ENCODE data around the gene MIAT.
A peak's percentile ranks its signal among the peaks of the same experiment; 100 is the strongest.
"Not testable (repeated sequence)": the region's sequence is repeated elsewhere in the genome, so short reads cannot be mapped to it uniquely, and the experiment has no call there.

MIAT gene

DNA sequence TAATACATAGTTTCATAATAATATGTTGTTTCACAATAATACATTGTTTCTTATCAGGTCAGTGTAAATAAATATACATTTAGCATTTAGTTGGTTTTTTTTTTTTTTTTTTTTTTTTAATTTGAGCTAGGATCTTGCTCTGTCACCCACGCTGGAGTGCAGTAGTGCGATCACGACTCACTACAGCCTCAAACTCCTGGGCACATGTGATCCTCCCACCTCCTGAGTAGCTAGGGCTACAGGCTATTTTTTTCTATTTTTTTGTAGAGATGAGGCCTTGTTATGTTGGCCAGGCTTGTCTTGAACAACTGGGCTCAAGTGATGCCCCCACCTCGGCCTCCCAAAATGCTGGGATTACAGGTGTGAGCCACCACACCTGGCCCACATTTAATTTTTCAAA lies 43.5 kb downstream of the MIAT start:
- DNase-seq, result no peak

DNA sequence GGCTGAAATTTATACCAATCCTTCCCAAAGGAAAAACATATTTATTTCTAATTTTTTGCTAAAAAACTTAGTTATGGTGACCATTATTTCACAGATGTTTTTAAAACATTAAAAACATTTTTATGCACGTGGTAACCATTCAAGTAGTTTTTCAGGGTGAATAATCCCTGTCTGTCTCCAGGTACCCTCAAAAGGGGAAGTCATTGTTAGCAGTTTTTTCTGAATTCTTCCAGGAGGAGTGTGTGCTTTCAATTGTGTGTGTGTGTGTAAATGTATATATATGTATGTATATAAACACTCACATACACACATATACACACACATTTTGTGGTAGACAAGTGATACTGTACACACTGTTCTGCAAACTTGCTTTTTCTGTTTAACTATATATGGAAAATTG lies 43.9 kb downstream of the MIAT start:
- DNase-seq, result no peak

DNA sequence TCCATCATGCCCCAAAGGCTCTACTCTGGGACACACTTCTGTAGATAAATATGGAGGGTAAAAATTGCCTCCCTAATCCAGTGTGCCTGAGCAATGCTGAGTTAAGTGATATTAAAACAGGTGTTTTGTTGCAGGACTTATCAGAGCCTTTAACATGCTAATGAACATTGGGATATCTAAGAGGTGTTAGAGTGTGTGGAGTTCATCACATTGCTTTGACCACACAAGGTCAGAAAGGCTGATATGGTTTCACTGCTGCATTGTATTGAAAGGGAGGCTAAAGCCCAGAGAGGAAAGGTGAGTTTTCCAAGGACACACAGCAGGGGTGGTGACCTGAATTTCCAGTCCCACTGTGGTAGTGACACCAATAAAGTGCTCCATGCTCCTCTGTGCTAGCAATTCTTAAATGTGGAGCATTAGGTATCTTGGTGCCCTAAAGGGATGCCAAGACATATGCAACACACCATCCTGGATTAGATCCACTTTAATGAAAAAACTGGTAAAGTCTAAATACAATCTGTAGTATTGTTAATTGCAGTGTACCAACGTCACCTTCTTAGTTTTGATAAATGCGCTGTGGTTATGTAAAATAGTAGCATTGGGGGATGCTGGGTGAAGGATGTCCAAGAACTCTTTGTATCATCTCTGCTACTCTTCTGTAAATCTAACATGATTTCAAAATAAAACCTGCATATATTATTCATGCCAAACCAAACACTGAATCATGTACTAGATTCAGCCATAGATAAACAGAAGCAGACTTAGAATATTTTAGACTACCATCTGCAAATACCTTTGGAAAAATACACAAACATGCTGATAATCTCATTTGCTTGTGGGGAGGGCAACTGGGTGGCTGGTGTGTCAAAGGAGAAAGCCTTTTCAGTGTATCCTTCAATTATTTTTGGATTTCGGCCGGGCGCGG lies 45.8 kb downstream of the MIAT start:
- peak; percentile 44 for DNase-seq

DNA sequence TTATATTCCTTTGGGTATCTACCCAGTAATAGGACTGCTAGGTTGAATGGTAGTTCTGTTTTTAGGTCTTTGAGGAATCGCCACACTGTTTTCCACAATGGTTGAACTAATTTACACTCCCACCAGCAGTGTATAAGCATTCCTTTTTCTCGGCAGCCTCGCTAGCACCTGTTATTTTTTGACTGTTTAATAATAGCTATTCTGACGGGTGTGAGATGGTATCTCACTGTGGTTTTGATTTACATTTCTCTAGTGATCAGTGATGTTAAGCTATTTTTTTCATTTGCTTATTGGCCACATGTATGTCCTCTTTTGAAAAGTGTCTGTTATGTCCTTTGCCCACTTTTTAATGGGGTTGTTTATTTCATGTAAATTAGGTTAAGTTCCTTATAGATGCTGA lies 48.0 kb downstream of the MIAT start:
- not testable (repeated sequence) for DNase-seq

DNA sequence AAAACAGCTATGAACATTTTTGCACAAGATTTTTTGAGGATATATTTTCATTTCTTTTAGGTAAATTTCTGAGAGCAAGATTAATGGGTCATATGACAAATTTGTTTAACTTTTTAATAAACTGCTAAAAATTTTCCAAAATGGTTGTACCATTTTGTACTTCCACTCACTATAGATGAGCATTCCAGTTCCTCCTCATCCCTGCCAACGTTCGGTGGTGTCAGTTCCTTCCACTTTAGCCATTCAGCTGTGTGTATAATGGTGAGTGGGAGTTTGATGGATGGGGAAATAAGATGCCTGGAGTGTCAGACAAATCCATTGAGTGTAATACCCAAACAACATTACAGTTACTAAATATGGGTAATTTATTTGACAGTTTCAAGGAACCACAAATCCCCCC lies 49.7 kb downstream of the MIAT start:
- no peak for DNase-seq

DNA sequence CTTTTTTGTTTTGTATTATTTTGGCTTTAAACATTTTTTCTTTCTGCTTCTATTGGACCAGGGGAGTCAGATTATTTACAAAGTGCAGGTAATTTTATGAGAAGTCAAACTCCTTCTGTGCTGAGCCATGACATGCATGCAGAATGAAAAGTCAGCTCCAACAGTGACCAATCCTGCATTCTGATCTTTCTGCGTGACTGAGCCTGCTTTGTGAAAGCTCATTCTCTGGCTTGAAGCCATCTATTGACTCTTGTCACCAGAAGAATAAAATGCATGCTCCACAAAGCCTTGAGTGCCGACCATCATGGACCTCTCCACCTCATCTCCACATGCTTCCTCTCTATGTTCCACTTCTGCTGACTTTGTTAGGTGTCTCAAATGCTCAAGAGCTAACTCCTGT lies 50.2 kb downstream of the MIAT start:
- DNase-seq, result no peak

DNA sequence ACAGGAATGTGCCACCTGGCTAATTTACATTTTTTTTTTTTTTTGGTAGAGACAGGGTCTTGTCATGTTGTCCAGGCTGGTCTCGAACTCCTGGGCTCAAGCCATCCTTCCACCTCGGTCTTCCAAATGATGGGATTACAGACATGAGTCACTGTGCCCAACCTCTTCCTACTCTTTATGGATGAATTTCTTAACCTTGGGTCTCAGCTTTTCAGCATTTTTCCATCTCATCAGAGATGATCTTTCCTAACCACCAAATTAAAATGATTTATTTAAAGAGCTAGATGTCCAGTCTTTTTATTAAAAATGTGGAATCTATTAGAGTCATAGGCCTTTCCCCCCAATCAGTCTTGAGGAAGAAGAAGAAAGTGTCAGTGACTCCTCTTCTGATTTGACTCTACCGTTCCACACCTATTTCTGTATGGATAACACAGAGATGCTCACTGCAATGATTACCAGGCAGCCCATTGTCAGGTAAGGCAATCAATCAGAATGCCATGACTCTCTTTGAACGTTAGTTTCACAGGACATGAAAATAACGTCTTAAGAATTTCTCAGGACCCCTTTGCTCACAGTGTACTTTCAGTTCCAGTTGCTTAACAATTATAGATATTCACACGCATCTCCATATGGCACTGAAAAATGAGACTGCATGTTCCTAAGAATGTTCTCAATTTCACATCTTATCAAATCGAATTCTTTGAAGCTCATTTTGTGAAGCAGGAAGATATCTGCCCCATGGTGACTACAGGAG lies 51.0 kb downstream of the MIAT start:
- no peak for DNase-seq

DNA sequence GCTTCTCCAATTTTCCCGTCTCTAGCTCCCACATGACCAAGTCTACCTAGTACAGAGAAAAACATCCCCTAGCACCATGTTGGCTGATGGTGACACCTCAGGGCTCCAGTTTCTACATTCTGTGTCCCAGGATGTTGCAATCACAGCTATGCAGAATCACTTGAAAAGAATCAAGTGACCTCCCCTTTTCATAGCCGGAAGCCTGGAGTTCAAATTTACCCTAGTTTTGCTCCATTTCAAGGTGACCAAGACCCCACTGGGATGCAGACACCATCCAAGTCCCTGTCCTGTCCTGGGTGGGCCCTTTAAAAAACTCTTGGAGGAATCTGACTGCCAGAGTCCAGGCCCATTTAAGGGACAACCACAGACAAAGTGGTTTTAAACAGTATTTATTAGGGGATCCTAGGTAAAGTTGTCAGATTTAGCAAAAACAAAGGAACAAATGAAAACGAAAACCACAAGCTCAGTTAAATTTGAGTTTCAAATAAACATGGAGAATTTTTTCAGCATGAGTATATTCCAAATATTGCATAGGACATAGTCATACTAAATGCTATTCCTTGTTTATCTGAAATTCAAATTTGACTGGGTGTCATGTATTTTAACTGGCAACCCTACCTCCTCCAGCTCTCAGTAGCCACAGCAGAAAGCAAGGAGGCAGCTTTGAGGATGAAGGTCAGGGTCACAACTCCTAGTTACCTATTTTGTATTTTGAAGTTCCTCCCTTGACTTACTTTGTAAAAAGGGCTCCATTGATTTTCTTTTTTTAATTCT lies 52.4 kb downstream of the MIAT start:
- DNase-seq, result peak; percentile 46

DNA sequence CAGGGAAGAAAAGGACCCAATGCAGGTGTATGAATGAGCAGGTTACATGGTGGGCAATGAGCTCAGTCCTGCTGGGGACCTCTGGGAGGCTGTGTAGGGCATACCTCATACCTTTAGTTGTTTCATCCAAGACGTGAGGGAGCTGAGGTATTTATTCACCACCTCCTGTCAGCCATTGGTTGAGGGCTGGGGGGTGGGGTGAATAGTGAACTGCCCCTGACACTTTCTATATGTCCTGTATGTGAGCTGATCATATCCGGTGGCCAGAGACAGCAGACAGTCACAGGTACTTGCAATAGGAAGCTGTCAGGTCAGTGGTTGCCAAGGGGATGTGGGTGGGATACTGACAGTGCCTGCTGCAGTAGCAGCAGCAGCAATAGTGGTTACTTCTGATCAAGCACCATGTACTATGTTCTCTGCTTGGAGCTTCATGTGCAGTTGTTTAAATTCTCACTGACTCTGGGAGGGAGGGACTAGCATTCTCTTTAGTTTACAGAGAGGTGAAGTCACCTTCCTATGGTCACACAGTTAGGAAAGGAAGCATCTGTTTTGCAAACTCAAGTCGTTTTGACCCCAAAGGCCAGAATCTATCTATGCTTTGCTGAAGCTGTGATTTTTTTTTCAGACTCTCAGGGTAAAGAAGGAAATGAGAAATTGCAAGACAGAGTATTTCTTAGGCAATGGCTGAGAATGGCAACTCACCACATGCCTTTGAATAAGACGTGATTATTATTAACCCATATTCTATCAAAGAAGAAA lies 54.0 kb downstream of the MIAT start:
- no peak for DNase-seq

DNA sequence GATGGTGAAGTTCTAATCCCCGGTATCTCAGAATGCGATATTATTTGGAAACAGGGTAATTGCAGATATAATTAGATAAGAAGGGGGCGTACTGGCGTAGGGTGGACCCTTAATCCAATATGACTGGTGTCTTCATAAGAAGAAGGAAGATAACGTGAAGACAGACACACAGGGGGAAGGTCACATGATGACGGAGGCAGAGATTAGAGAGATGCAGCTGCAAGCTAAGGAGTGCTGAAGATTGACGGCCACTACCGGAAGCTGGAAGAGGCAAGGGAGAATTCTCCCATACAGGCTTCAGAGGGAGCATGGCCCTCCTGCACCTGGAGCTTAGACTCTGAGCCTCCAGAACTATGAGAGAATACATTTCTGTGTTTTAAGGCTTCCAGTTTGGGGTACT lies 54.8 kb downstream of the MIAT start:
- DNase-seq, result no peak

DNA sequence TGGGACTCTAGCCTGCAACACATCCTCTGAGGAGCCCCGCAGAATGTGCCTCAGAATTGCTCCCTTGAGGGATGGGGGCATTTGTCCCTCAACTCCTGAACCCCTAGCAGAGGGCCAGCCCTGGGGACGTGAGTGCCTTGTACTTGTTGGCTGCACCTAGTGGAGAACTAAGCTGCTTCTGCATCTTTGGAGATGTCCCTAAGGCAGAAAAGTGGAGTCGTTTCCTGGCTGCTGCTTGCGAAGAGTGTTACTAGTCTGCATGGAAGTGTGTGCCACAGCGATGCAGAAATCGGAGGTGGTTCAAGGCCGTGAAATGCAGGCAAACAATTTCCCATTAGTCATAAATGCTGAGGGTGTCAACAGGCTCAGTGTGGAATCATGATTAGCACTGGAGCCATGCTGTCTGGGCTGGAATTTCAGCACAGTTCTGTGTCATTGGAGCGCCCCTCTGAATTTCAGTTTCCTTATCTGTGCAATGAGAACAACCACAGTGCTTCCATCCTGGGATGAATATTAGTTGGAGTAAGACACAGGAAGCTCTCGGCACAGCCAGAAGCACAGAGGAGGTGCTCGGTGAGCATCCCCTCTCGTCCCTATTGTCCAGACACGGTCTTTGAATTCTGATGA lies 56.5 kb downstream of the MIAT start:
- DNase-seq, result peak; percentile 88

DNA sequence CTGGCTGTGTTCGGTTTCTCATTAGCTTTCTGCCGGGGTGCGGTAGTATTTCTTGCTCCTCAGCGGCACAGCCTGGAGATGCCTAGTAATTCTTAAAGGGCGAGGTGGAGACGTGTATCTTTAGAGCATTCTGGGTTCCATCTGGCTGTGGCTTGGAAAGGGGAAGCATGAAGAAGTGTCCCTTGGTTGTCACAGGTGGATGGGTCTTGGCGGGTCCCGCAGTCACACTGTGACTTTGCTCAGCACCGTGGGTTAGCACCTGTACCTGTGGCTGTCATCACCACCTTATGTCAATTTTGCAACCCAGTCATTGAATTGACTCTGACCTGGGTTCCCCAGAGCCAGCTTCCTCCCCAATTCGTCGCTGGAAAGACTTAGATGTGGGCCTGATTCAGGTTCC lies 57.6 kb downstream of the MIAT start:
- DNase-seq, result peak; percentile 48

DNA sequence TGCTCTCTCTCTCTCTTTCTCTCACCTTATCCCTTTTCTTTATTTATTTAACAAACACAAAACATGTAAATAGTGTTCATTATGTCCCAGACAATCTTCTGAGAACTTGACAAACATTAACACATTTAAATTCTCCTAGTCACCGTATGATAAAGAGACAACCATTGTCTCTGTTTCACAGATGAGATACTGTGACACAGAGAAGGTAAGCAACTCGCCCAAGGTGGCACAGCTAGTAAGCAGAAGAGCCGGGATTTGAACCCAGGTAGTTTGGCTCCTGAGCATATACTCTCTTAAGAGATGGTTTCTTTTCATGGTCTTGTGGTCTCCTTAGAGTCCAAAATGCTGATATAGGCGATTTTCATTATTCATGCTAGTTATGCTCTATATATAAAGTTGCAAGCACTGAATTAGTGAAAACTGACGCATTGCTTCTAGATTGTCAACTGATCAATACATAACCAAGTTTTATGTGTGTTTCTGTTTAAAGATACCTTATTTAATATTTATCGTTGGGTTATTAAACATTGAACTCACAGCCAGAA lies 58.1 kb downstream of the MIAT start:
- no peak for DNase-seq

DNA sequence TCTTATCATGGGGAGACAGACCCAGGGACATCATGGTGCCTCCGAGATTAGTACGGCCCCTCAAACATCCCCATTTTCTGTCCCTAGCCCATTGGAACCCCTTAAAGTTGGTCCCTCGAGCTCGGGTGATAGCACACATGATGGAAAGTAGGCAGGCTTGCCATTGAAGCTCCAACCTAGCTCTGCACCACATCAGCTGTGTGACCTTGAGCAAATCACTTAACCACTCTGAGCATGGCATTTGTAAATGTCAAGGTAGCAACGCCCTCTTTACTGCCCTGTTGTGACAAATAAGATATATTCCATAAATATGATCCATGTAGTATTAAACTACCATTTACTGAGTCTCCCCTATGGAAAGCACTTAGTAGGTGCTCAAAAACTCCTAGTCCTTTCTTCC lies 61.1 kb downstream of the MIAT start:
- no peak for DNase-seq

DNA sequence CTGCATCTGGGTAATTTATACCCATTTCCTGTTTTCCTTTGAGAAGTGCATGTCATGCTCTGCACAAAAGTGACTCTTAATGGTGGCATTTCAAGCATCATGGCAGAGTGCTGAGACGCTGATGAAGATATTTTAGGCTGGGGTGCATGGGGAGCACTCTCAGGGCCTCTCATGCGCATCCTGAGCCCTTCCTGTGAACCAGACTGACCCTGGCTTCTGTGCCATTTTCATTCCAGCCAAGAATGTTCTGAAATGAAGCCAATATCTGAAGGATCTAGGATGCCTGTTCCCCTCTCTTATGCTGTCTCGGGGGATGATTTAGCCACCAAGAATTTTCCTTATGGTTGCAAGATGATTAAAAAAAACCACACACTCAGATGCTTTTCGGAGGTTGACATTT lies 61.5 kb downstream of the MIAT start:
- peak; percentile 99 for DNase-seq

DNA sequence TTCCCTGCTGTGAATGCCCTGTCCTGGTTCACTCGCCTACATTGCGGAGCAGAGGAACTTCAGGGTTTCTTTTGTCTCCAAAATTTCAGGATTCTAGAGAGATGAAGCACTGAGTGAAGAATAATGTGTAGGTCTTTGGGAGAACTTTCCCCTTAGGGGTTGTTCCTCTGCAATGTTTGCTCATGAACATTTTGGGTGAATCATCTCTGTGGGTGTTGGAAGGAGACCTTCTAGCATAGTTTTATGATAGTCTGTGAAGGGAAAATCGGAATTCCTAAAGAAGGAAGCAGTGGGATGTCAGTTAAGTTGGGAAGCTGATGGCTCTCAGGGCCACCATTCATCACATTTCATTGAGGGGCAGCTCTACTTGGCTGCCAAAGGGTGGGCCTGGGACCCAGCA lies 64.8 kb downstream of the MIAT start:
- peak; percentile 67 for DNase-seq

DNA sequence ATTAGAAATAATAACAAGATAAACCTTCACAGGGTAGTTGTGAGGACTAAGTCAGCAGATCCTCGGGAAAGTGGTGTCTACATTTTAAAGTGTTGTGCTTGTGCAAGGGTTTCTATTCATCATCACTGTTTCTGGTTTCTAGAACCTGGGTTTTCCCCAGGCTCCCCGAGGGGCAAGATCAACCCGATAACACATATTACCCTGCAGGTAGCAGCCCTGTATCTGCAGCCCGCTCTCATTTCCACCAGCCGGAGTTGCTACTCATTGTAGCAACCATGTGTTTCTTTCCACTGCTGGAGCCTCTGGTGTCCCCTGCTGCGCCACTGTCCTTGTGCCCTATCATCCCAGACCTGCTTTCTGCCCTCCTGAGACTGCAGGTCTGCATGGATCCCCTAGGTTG lies 67.0 kb downstream of the MIAT start:
- DNase-seq, result no peak

DNA sequence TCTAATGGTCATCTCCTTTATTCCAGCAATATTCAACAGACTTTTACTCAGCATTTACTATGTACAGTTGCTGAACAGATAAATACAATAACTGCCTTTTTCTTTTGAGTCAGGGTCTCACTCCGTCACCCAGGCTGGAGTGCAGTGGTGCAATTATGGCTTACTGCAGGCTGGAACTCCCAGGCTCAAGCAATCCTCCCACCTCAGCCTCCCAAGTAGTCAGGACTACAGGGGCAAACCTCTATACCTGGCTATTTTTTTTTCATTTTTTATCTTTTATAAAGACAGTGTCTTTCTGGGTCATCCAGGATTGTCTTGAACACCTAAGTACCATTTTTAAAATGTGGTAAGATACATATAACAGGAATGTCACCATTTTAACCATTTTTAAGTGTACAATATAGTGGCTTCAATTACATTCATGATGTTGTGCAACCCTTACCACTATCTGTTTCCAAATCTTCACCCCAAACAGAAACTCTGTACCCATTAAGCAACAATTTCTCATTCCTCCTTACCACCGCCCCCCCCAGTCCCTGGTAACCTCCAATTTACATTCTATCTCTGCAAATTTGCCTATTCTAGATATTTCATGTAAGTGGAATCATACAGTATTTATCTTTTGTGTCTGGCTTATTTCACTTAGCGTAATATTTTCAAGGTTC lies 67.8 kb downstream of the MIAT start:
- no peak for DNase-seq
